Activated naive CD4-positive, alpha-beta T cell treated with anti-CD3 and anti-CD28 coated beads for 36 hours (primary cell): ENCODE data around the gene OSGIN1. TPM values are rescaled to one million over a fixed set of nuclear protein-coding genes. Genes with fewer than 3 reads are reported as not detected.
"Not testable (repeated sequence)": the region's sequence is repeated elsewhere in the genome, so short reads cannot be mapped to it uniquely, and the experiment has no call there.

Source experiments
- CTCF ChIA-PET: fragments of 350-600 bp; sonication (Branson Sonifier 250); formaldehyde crosslinking; loops from one replicate; lab custom pipeline; 2021; ENCODE audit warnings: antibody characterized with exemption; lab: Charles Lee
- DNase-seq: peaks from one replicate; pipeline ENCODE4 v3.0.0-alpha.2; 2020
- H3K27ac Mint-ChIP-seq: one replicate; pipeline ENCODE4 v1.8.0; 2021; ENCODE audit warnings: mild to moderate bottlenecking, mixed read lengths
- H3K27me3 Mint-ChIP-seq: one replicate; pipeline ENCODE4 v1.8.0; 2021; ENCODE audit warnings: low read depth, mixed read lengths
- H3K36me3 Mint-ChIP-seq: one replicate; pipeline ENCODE4 v1.8.0; 2021; ENCODE audit warnings: low read depth, mixed read lengths
- H3K4me1 Mint-ChIP-seq: one replicate; pipeline ENCODE4 v1.8.0; 2021; ENCODE audit warnings: low read depth, mixed read lengths
- H3K4me3 Mint-ChIP-seq: one replicate; pipeline ENCODE4 v1.8.0; 2021; ENCODE audit warnings: mild to moderate bottlenecking, moderate library complexity, mixed read lengths
- H3K9me3 Mint-ChIP-seq: one replicate; pipeline ENCODE4 v1.8.0; 2021; ENCODE audit warnings: mixed read lengths
- intact Hi-C: fragments of 100-400 bp; cut with micrococcal nuclease; formaldehyde crosslinking; loops from one replicate; pipeline ENCODE4 v1.15.1; 2023
- total RNA-seq, 2 experiments: library from RNA; stranded (reverse); gene quantifications; one replicate each; pipeline ENCODE4 v1.2.3, GENCODE V29; 2021

Gene OSGIN1
- total RNA-seq, 2 experiments from 2014 or later = 0.47 to 0.86 TPM

- no peaks in the 10 kb centered on the region for H3K36me3 Mint-ChIP-seq
- CTCF ChIA-PET = interaction anchor here (1.0 kb wide), 1 partner anchor 11 kb away, joined by 3 read pairs; no protein-coding TSS in a partner anchor
- H3K27me3 Mint-ChIP-seq = no peaks in the 10 kb centered on the region
- H3K9me3 Mint-ChIP-seq = no peaks in the 10 kb centered on the region
- intact Hi-C loops = no loop called here
- DNase-seq = no peak
- peaks cover 6% of the 10 kb centered on the region for H3K4me1 Mint-ChIP-seq
- no peak overlapping the region for H3K27ac Mint-ChIP-seq
- H3K4me3 Mint-ChIP-seq = no peak overlapping the region
Observed at GRCh38 chr16:83937922-83938885, 14.8 kb upstream of the OSGIN1 start.

GRCh38 chr16:83939266-83939855 is 13.7 kb upstream of the OSGIN1 start:
- H3K4me3 Mint-ChIP-seq = no peak overlapping the region
- peaks cover 6% of the 10 kb centered on the region for H3K4me1 Mint-ChIP-seq
- H3K9me3 Mint-ChIP-seq = no peaks in the 10 kb centered on the region
- no peaks in the 10 kb centered on the region for H3K27me3 Mint-ChIP-seq
- H3K27ac Mint-ChIP-seq = no peak overlapping the region
- intact Hi-C loops = no loop called here
- no peaks in the 10 kb centered on the region for H3K36me3 Mint-ChIP-seq
- CTCF ChIA-PET = no interaction called here
- no peak for DNase-seq

GRCh38 chr16:83940119-83940518 is 12.9 kb upstream of the OSGIN1 start:
- CTCF ChIA-PET = no interaction called here
- H3K27me3 Mint-ChIP-seq = no peaks in the 10 kb centered on the region
- no peak for DNase-seq
- intact Hi-C loops = no loop called here
- H3K9me3 Mint-ChIP-seq = no peaks in the 10 kb centered on the region
- no peak overlapping the region for H3K27ac Mint-ChIP-seq
- H3K4me1 Mint-ChIP-seq = peaks cover 6% of the 10 kb centered on the region
- H3K4me3 Mint-ChIP-seq = no peak overlapping the region
- H3K36me3 Mint-ChIP-seq = no peaks in the 10 kb centered on the region

- DNase-seq = no peak
- Mint-ChIP-seq H3K27ac (no peak overlapping the region), H3K4me1 (peaks cover 6% of the 10 kb centered on the region), H3K27me3 (no peaks in the 10 kb centered on the region), H3K36me3 (no peaks in the 10 kb centered on the region), H3K9me3 (no peaks in the 10 kb centered on the region), H3K4me3 (no peak overlapping the region)
- CTCF ChIA-PET = no interaction called here
- intact Hi-C loops = no loop called here
Observed at GRCh38 chr16:83940630-83941378, 12.2 kb upstream of the OSGIN1 start.

- H3K4me3 Mint-ChIP-seq, H3K9me3 Mint-ChIP-seq, H3K27ac Mint-ChIP-seq, DNase-seq, intact Hi-C loops, H3K36me3 Mint-ChIP-seq, H3K4me1 Mint-ChIP-seq, H3K27me3 Mint-ChIP-seq, CTCF ChIA-PET: not testable (repeated sequence)
Observed at GRCh38 chr16:83941546-83941945, 11.5 kb upstream of the OSGIN1 start.

- no peaks in the 10 kb centered on the region for H3K9me3 Mint-ChIP-seq
- H3K36me3 Mint-ChIP-seq = no peaks in the 10 kb centered on the region
- H3K27ac Mint-ChIP-seq = no peak overlapping the region
- CTCF ChIA-PET = no interaction called here
- intact Hi-C loops = no loop called here
- no peaks in the 10 kb centered on the region for H3K27me3 Mint-ChIP-seq
- DNase-seq = no peak
- peaks cover 6% of the 10 kb centered on the region for H3K4me1 Mint-ChIP-seq
- H3K4me3 Mint-ChIP-seq = no peak overlapping the region
Observed at GRCh38 chr16:83942074-83942473, 11.0 kb upstream of the OSGIN1 start.

GRCh38 chr16:83942815-83943515 is 10.1 kb upstream of the OSGIN1 start:
- Mint-ChIP-seq H3K27me3 (no peaks in the 10 kb centered on the region), H3K4me1 (peaks cover 6% of the 10 kb centered on the region), H3K36me3 (no peaks in the 10 kb centered on the region), H3K9me3 (no peaks in the 10 kb centered on the region), H3K27ac (no peak overlapping the region), H3K4me3 (no peak overlapping the region)
- intact Hi-C loops = no loop called here
- CTCF ChIA-PET = interaction anchor here (1.0 kb wide), 1 partner anchor 11 kb away, joined by 3 read pairs; no protein-coding TSS in a partner anchor
- no peak for DNase-seq

GRCh38 chr16:83943516-83944050 is 9.5 kb upstream of the OSGIN1 start:
- no peak overlapping the region for H3K4me3 Mint-ChIP-seq
- DNase-seq = no peak
- H3K4me1 Mint-ChIP-seq = peaks cover 6% of the 10 kb centered on the region
- no peaks in the 10 kb centered on the region for H3K27me3 Mint-ChIP-seq
- no peaks in the 10 kb centered on the region for H3K36me3 Mint-ChIP-seq
- H3K27ac Mint-ChIP-seq = no peak overlapping the region
- intact Hi-C loops = no loop called here
- CTCF ChIA-PET = interaction anchor here (0.9 to 1.1 kb wide), 3 partner anchors 11 to 17 kb away, joined by 3 read pairs; no protein-coding TSS in a partner anchor
- H3K9me3 Mint-ChIP-seq = no peaks in the 10 kb centered on the region

GRCh38 chr16:83945587-83945986 is 7.5 kb upstream of the OSGIN1 start:
- no peaks in the 10 kb centered on the region for H3K9me3 Mint-ChIP-seq
- CTCF ChIA-PET = no interaction called here
- no peaks in the 10 kb centered on the region for H3K36me3 Mint-ChIP-seq
- no peak for DNase-seq
- no peak overlapping the region for H3K27ac Mint-ChIP-seq
- no peak overlapping the region for H3K4me3 Mint-ChIP-seq
- no peaks in the 10 kb centered on the region for H3K27me3 Mint-ChIP-seq
- intact Hi-C loops = no loop called here
- no peaks in the 10 kb centered on the region for H3K4me1 Mint-ChIP-seq

- no peak overlapping the region for H3K4me3 Mint-ChIP-seq
- no peaks in the 10 kb centered on the region for H3K9me3 Mint-ChIP-seq
- H3K36me3 Mint-ChIP-seq = no peaks in the 10 kb centered on the region
- DNase-seq = no peak
- H3K27ac Mint-ChIP-seq = no peak overlapping the region
- no peaks in the 10 kb centered on the region for H3K4me1 Mint-ChIP-seq
- intact Hi-C loops = no loop called here
- CTCF ChIA-PET = no interaction called here
- H3K27me3 Mint-ChIP-seq = no peaks in the 10 kb centered on the region
Observed at GRCh38 chr16:83946154-83946780, 6.8 kb upstream of the OSGIN1 start.

GRCh38 chr16:83946781-83947566 is 6.1 kb upstream of the OSGIN1 start:
- no peak for DNase-seq
- H3K27me3 Mint-ChIP-seq = no peaks in the 10 kb centered on the region
- H3K4me3 Mint-ChIP-seq = no peak overlapping the region
- no peaks in the 10 kb centered on the region for H3K36me3 Mint-ChIP-seq
- CTCF ChIA-PET = no interaction called here
- no peaks in the 10 kb centered on the region for H3K4me1 Mint-ChIP-seq
- H3K9me3 Mint-ChIP-seq = no peaks in the 10 kb centered on the region
- intact Hi-C loops = no loop called here
- no peak overlapping the region for H3K27ac Mint-ChIP-seq
